HL-60/S4 (cell line): ENCODE results near the gene ZNF182.
"Not testable (repeated sequence)": the region's sequence is repeated elsewhere in the genome, so short reads cannot be mapped to it uniquely, and the experiment has no call there.

Experiments used
- in situ Hi-C: fragments of 300-500 bp; cut with MboI; formaldehyde crosslinking; loops from 2 replicates; pipeline ENCODE4 v1.14.3; 2022; ENCODE audit warnings: low sequenced_read_pairs

ZNF182 gene

DNA sequence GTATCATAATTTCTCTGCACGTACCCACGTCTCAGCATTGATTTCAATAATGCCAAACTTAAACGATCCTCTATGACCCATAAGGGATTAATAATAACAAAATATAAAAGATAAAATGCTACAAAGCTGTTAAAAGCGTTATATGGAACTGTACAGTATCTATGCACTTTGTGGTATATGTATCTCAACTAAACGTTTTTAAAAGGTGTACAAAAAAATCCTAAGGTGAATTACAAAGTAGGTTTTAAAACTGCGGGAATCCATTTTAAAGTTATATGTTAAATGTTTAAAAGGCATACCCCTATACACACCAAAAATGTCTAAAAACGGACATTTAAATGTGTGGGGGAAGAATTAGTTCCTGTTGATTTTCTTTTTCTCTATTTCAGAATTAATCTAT lies 860 bp downstream of the ZNF182 start:
- in situ Hi-C loops: no loop called here

DNA sequence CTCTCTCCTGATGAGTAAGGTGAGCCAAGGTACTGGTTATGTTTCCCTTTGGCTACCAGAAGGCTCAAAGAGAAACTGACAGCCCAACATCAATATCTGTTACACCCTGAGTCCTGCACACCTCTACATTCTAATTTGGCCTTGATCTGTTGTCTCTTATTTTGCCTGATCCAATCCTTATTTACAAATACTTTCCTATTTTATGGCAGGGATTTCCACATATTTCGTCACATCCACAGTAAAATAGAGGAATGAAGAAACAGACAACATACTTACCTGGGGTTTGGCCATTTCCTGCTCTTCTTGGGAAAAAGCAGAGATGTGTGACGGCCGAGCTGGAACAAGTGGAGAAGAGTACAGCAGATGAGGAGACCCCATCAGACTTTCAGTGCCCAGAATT lies 1.5 kb downstream of the ZNF182 start:
- in situ Hi-C loops: no loop called here

DNA sequence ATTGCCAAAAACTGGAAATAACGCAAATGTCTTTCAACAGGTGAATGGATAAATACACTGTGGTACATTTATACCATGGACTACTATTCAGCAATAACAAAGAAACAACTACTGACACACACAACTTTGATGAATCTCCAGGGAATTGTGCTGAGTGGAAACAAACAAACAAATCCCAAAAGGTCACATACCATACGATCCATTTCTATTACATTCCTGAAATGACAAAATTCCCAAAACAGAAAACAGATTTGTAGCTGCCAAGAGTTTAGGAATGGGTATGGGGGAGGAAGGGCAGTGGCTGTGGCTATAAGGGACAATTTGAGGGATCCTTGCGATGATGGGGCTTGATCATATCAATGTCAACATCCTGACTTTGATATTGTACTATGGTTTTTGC lies 2.5 kb downstream of the ZNF182 start:
- in situ Hi-C loops: no loop called here

DNA sequence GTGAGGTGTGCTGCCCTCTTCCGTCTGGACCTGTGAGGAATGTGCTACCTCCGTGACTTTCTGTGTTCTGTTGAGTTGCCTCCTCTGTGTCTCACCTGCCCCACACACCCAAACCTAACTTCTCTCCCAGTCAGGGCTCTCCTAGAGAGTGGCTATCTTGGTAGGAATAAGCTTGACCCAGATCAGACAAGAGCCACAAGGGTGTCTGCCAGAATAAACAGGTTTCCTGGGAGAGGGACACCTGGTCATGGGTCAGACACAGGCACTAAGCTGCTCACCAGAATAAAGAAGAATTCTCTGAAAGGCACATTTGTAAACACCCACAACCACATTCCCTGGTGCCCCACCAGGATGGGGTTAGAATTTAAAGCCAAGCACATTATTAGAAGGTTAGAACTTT lies 11.1 kb downstream of the ZNF182 start:
- in situ Hi-C loops: no loop called here

DNA sequence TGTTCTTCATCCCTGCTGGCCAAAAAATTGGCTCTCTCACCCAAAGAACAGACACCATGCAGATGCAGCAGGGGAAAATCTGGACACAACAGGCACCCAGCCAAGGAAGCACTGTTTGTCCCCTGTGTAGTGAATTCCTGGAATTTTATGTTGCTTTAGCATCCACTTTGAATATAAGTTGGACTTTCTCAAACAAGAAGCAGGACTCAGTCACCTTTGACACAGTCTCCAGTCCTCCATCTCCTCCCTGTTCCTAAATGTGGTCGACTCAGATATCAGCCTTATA lies 11.8 kb downstream of the ZNF182 start:
- in situ Hi-C loops: no loop called here

DNA sequence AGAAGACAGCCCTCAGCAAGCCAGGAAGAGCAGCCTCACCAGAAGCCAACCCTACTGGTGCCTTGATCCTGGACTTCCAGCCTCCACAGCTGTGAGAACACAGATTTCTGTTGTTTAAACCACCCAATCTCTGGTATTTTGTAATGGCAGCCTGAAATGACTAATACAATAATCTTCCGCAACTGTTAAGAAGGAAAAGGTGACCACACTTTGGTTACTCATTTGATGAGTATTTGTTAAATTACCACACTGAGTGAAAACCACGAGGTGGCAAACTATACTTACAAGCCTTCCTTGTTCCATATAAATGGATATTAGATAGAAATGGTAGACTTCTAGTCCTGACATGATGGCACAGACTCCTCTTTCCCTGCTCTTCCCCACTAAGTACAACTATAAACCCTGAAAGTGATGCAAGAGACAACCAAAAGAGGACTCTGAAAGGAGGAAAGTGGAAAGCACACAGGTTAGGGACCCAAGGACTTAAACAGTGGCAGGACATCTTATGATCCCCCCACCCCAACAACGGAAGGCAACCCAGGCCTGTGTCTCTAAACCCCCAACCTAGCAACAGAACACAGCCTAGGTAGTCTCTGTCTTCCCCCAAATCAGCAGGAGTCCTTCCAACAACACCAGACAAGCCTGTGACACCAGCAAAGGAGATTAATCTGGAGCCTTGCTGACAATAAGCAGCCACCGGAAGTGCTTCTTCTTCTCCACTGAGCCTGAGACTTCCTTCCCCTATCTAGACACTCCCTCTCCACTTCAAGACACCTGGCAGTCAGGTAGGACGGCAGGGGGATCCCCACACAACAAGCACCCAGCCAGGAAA lies 12.3 kb downstream of the ZNF182 start:
- in situ Hi-C loops: no loop called here

DNA sequence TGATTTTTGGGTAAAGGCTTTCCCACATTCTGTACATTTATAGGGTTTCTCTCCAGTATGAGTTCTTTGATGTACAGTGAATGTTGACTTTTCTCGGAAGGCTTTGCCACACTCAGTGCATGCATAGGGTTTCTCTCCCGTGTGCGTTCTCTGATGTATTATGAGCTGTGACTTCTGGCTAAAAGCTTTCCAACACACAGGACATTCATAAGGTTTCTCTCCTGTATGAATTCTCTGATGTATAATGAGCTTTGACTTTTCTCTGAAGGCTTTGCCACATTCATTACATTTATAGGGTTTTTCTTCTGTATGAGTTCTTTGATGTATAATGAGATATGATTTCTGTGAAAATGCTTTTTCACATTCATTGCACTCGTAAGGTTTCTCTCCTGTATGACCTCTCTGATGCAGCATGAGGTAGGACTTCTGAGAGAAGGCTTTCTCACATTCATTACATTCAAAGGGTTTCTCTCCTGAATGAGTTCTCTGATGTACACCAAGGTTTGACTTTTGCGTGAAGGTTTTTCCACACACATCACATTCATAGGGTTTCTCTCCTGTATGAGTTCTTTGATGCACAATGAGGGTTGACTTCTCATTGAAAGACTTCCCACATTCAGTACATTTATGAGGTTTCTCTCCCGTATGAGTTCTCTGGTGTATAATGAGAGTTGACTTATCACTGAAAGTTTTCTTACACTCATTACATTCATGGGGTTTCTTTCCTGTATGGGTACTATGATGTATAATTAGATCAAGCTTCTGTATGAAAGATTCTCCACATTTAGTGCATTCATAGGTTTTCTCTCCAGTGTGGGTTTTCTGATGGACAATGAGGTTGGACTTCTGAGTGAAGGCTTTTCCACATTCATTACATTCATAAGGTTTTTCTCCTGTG lies 27.3 kb downstream of the ZNF182 start:
- in situ Hi-C loops: no loop called here

DNA sequence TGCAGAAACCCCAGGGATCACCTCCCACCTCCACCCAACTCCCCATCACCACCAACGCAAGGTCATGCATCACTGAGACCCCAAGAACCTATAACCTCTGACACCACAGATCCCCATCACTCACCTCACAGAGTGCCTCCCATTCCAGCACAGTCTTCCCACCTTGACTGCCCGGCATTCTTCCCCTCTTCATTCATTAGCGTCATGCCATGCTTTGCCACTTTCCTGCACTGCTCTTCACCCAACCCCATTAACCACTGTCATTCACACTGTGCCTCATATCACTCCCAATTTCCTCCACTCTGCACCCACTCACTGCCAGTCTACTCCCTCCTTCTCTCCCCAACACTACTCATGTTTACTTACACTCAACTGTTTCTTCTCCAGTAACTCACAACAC lies 30.6 kb downstream of the ZNF182 start:
- in situ Hi-C loops: no loop called here

DNA sequence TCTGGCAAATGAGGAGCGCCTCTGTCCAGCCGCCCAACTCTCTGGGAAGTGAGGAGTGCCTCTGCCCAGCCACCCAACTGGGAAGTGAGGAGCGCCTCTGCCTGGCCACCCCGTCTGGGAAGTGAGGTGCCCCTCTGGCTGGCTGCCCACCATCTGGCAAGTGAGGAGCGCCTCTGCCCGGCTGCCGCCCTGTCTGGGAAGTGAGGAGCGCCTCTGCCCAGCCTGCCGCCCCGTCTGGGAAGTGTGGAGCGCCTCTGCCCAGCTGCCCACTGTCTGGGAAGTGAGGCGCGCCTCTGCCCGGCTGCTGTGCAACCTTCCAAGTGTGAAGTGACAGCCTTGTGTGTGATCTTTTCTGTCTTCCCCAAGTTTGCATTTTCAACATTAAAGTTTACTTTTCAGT lies 38.3 kb downstream of the ZNF182 start:
- in situ Hi-C loops: not testable (repeated sequence)

DNA sequence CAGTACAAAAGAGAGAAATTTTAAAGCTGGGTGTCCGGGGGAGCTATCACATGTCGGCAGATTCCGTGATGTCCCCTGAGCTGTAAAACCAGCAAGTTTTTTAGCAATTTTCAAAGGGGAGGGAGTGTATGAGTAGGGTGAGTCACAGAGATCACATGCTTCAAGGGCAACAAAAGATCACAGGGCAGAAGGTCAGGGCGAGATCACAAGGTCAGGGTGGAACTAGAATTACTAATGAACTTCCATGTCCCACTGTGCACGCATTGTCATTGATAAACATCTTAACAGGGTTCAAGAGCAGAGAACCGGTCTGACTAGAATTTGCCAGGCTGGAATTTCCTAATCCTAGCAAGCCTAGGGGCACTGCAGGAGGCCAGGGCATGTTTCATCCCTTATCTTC lies 42.0 kb downstream of the ZNF182 start:
- in situ Hi-C loops: not testable (repeated sequence)

DNA sequence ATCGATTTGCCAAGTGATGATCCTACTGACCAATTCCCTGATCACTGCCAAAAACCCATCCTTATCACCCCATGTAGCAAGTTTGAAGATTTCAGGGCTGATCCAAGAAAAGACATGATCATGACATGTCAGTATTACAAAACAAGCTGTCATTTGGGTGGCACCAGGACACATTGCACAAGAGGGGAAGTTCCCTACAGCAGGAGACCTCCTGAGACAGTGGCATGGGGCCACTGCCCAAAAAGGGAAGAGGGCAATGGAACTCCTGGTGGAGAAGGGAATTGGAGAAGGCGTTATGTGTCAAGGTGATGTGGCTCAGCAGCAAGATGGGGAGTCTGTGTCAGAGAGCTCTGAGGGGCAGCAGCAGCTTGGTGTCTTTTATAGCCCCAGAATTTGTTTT lies 43.4 kb downstream of the ZNF182 start:
- in situ Hi-C loops: no loop called here

DNA sequence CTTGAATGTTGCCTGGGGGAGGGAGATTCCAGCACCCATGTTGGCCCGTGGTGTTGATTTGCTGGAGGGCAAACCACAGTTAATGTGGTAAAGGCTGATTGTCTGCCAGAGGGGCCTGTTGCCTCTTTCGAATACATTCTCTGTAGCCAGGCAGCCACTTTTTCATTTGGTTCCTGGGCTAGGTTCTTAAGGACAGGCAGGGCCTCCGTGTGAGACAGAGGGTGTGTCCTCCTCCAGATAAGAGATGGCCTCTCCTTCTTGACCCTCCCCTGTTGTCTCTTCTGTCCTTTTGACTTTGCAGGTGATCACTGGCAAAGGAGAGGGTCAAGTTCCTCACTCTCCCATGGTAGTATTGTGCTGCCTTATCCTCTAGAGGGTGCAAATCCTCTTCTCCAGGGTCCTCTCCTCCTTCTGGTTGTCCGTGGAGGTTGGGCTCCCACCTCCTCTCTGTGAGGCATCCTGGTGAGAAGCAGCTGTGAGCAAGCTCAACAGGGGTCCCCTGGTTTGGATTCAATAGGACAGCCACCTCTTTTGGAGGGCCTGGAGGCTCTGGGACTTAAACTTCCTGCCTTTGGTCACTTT lies 44.9 kb downstream of the ZNF182 start:
- in situ Hi-C loops: no loop called here

DNA sequence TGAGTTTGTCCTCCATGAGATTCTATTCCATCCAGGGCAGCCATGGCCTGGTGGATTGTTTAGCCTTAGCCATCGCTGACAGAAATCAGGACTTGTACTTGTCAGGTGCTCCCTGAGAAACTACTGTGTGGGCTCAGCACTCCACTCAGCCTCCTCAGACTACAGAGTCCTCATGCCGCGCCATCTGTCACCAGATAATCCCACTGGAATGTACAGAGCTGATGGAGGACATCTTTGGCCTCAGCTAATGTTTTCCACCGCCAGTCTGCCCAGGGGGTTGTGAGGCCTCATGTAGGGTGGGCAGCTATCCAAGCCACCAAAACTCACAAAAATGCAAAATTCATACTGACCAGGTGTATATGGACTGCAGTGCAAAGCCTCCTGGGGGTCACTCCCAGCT lies 45.6 kb downstream of the ZNF182 start:
- in situ Hi-C loops: not testable (repeated sequence)

DNA sequence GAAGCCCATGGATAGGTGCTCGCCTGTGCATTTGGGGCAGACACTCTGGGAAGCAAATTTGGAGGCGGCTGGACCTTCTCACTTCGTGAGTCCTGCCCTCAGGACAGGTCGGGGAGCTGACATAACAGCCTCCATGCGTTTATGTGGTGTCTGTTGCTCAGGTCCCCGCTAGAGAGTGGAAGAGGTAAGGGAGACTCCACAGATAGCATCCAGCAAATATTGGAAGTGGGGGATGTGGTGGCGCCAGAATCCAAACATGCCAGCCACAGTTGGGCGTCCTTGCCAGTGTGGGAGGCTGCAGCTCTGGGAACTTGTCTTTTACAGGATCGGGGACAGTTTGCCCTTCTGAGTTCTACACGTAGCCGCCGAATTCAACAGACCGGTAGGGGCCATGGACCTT lies 47.8 kb downstream of the ZNF182 start:
- in situ Hi-C loops: no loop called here

DNA sequence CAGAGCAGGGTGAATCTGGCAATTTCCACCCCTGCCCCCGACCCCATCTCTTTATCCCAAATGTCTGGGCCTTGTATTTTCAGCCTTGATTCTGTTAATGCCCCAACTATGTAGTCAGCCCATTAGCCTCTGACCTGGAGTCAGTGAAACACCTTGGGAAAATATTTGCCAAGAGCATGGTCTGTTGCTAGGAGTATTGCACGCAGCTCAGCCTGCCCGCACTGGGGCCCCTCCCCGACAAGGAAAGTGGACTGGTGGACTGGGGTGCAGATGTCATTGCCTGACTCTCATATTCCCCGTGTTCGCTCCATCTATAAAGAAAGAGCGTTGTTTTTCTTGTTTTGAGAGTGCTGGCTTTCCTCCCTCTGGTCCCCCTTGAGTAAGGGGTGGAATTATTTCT lies 48.5 kb downstream of the ZNF182 start:
- in situ Hi-C loops: not testable (repeated sequence)

DNA sequence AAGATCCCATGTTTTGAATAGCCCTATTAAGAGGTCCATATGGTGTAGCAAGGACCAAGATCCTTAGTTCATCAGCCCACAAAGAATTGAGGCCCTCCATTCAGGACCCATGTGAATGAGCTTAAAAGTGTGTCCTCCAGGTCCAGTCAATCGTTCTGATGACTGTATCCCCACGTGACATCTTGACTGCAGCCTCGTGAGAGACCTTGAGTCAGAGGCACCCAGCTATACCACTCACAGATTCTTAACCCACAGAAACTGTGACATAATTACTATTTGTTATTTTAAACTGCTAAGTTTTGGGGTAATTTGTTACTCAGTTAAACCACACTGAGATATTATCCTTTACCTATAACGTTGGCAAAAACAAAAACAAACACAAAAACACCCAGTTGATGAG lies 62.4 kb downstream of the ZNF182 start:
- in situ Hi-C loops: no loop called here

DNA sequence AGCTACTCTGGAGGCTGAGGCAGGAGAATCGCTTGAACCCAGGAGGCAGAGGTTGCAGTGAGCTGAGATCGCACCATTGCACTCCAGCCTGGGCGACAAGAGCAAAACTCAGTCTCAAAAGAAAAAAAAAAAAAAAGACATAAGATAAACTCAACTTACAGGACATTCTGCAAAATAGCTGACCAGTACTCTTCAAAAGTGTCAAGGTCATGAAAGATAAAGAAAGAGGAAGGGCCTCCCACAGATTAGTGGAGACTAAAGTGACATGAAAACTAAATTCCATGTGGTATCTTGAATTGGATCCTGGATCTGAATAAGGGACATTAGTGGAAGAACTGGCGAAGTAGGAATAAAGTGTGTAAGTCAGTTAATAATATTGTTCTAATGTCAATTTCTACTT lies 63.3 kb downstream of the ZNF182 start:
- in situ Hi-C loops: no loop called here

DNA sequence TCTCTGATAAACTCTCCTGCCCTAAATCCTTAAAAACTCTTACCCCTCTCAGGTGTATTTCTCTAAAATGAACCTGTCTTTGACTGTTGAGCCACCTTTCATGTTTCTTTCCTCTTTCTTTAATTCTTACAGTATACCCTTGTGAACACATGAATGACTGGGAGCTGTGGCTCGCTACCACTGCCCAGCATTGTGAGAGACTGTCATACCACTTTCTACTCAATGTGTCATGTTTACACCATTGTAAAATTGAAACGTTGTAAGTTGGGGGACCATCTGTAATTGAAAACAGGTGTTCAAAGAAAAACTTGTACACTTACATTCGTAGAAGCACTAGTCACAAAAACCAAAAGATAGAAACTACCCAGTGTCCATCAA lies 66.9 kb downstream of the ZNF182 start:
- in situ Hi-C loops: no loop called here

DNA sequence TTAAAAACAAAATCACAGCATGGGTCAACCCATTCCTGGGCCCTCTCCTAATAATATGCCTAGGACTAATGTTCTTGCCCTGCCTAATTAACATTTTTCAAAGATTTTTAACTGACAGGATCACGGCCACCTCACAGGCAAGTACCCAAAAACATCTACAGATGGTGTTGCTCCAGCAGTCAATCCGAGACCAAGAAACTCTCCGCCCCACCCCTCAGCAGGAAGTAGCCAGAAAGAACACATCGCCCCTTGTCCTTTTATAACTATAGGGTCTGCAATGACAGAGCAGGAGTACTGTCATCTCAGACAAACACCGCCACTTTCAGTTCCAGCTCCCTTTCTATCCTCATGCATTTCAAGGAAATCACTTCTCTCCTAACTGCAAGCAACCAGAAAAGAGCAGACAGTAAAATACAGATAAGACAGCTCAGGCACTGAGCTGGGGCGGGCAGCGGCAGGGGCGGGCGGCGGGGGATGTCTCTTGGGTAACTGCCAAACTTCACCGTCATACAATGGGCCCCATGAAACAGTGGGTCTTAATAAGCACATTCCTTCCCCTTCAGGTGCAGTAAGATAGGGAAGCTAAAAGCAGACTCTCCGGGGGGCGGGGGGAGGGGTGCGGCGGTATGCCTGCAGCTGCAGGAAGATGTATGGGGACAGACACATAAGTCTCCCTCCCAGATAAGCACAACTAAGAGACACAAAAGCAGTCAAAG lies 67.4 kb downstream of the ZNF182 start:
- in situ Hi-C loops: no loop called here

DNA sequence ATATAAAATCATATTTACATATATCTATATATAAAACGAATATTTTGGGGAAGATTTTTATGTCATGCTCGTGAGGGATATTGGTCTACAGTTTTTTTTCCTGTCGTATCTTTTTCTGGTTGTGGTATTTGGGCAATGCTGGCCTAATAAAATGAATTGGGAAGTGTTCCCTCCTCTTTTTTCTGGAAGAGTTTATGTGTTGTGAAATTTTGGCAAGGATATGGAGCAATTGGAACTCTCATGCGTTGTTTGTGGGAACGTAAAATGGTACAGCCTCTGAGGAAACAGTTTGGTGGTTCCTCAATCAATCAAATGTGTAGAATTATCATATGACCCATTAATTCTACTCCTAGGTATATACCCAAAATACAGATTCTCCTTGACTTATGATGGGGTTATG lies 69.8 kb downstream of the ZNF182 start:
- in situ Hi-C loops: no loop called here

DNA sequence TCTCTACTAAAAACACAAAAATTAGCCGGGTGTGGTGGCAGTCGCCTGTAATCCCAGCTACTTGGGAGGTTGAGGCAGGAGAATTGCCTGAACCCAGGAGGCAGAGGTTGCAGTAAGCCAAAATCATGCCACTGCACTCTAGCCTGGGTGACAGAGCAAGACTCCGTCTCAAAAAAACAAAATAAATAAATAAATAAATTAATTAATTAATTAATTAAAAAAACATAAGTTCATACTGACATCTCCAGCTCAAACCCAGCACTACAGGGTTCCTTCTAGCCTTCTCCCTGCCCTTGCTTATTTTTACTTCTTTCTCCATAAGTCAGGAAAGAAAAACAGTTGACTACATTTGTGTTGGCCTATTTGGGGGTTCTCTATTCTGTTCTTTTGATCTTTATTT lies 71.8 kb downstream of the ZNF182 start:
- in situ Hi-C loops: not testable (repeated sequence)
